Liver (tissue), 9 donors: ENCODE data around the gene CFAP61. TPM values are rescaled to one million over a fixed set of nuclear protein-coding genes. Genes with fewer than 3 reads are reported as not detected.

ENCODE experiments used
- DNase-seq: peaks from one replicate; pipeline ENCODE4 v3.0.0-alpha.2; 2017; ENCODE audit warnings: low spot score
- H3K27ac ChIP-seq, 2 donors: one replicate each; pipeline ENCODE4 v1.7.0; 2013; ENCODE audit warnings: inconsistent platforms in 2 of 2, low read length in 2 of 2, control low read depth in 1 of 2, low read depth in 1 of 2, mild to moderate bottlenecking in 1 of 2
- H3K27me3 ChIP-seq, 4 donors: one replicate each; pipeline versions ENCODE4 v1.6.1 to v1.7.0; 2013; ENCODE audit warnings: low read length in 3 of 4, inconsistent platforms in 1 of 4, mild to moderate bottlenecking in 1 of 4, moderate library complexity in 1 of 4; ENCODE audit not compliant: control insufficient read depth in 4 of 4, insufficient read depth in 4 of 4
- H3K36me3 ChIP-seq, 4 donors: one replicate each; pipeline versions ENCODE4 v1.6.1 to v1.7.0; 2013; ENCODE audit warnings: low read length in 3 of 4, mild to moderate bottlenecking in 3 of 4, low read depth in 1 of 4, moderate library complexity in 1 of 4; ENCODE audit not compliant: control insufficient read depth in 4 of 4, insufficient read depth in 3 of 4
- H3K4me1 ChIP-seq, 4 donors: one replicate each; pipeline versions ENCODE4 v1.6.1 to v1.7.0; 2013; ENCODE audit warnings: low read length in 3 of 4, mild to moderate bottlenecking in 3 of 4, moderate library complexity in 1 of 4; ENCODE audit not compliant: control insufficient read depth in 4 of 4, insufficient read depth in 4 of 4
- H3K4me3 ChIP-seq, 3 donors: one replicate each; pipeline versions ENCODE4 v1.6.1 to v1.7.0; 2013; ENCODE audit warnings: low read length in 3 of 3, control low read depth in 1 of 3, low read depth in 1 of 3, mild to moderate bottlenecking in 1 of 3
- H3K9ac ChIP-seq, 2 donors: one replicate each; pipeline ENCODE4 v1.7.0; 2013; ENCODE audit warnings: low read length in 2 of 2, mild to moderate bottlenecking in 2 of 2, moderate library complexity in 2 of 2, control low read depth in 1 of 2, low read depth in 1 of 2
- H3K9me3 ChIP-seq, 4 donors: one replicate each; pipeline versions ENCODE4 v1.6.1 to v1.7.0; 2013; ENCODE audit warnings: low read length in 3 of 4; ENCODE audit not compliant: control insufficient read depth in 4 of 4
- EGR1 ChIP-seq, 2 donors: IDR thresholded peaks; 2 replicates each; pipeline ENCODE4 v1.6.1; 2016 to 2018; ENCODE audit warnings: antibody characterized with exemption in 2 of 2, low read depth in 2 of 2
- FOXA2 ChIP-seq: IDR thresholded peaks from 2 replicates; pipeline ENCODE4 v1.6.1; 2016; ENCODE audit warnings: antibody characterized with exemption
- HNF4A ChIP-seq, 2 donors: conservative IDR thresholded peaks; 2 replicates each; pipeline ENCODE4 v1.6.1; 2016; ENCODE audit warnings: antibody characterized with exemption in 2 of 2, mild to moderate bottlenecking in 2 of 2
- HNF4G ChIP-seq: IDR thresholded peaks from 2 replicates; pipeline ENCODE4 v1.6.1; 2016; ENCODE audit warnings: antibody characterized with exemption
- JUND ChIP-seq, 2 donors: IDR thresholded peaks; 2 replicates each; pipeline ENCODE4 v1.6.1; 2016; ENCODE audit warnings: antibody characterized with exemption in 2 of 2
- RAD21 ChIP-seq, 2 donors: IDR thresholded peaks; 2 replicates each; pipeline ENCODE4 v1.6.1; 2016; ENCODE audit warnings: antibody characterized with exemption in 2 of 2, mild to moderate bottlenecking in 2 of 2
- RXRA ChIP-seq, 2 donors: IDR thresholded peaks; 2 replicates each; pipeline ENCODE4 v1.6.1; 2017 to 2018; ENCODE audit warnings: antibody characterized with exemption in 2 of 2, mild to moderate bottlenecking in 1 of 2
- SP1 ChIP-seq: IDR thresholded peaks from 2 replicates; pipeline ENCODE4 v1.6.1; 2018; ENCODE audit warnings: antibody characterized with exemption, mild to moderate bottlenecking
- TAF1 ChIP-seq: conservative IDR thresholded peaks from 2 replicates; pipeline ENCODE4 v1.6.1; 2016; ENCODE audit warnings: antibody characterized with exemption, mild to moderate bottlenecking
- YY1 ChIP-seq: IDR thresholded peaks from 2 replicates; pipeline ENCODE4 v1.6.1; 2016; ENCODE audit warnings: antibody characterized with exemption, mild to moderate bottlenecking
- WGBS: extraction: QIAGEN DNeasy Blood & Tissue Kit; methylation state at CpG from one replicate; pipeline ENCODE4 v1.1.7; 2013; 5-methylcytosine and 5-hydroxymethylcytosine counted together
- polyA plus RNA-seq, 2 donors: library from polyadenylated mRNA; stranded (reverse) in 1 of 2; unstranded in 1 of 2; fragments of 200-250 nt in 1 of 2; fragments of >200 nt in 1 of 2; fragmentation: Nextera tagmentation in 1 of 2; extraction: Ambion mirVana in 1 of 2; gene quantifications; one replicate each; pipeline versions ENCODE4 v1.2.1 to v1.2.3, GENCODE V29; 2013 to 2015
- total RNA-seq, 2 donors: library from RNA; depleted of rRNA; stranded (reverse); fragments of >200 nt; gene quantifications; one replicate each; pipeline ENCODE4 v1.2.3, GENCODE V29; 2014
- TF ChIP-seq, protein P1 (sequence below): IDR thresholded peaks from 2 replicates; pipeline ENCODE4 v1.6.1; 2016; ENCODE audit warnings: antibody characterized with exemption
- TF ChIP-seq, protein P2 (sequence below): IDR thresholded peaks from 2 replicates; pipeline ENCODE4 v1.6.1; 2016; ENCODE audit warnings: antibody characterized with exemption
- TF ChIP-seq, protein P3 (sequence below): IDR thresholded peaks from 2 replicates; pipeline ENCODE4 v1.6.1; 2016; ENCODE audit warnings: antibody characterized with exemption, mild to moderate bottlenecking
- TF ChIP-seq, protein P4 (sequence below): IDR thresholded peaks from 2 replicates; pipeline ENCODE4 v1.6.1; 2016; ENCODE audit warnings: antibody characterized with exemption
- donor health status: healthy.
- donor health status: healthy.
- donor health status: healthy.
- donor health status: healthy.
- donor health status: healthy.

CFAP61 gene
- total and polyA plus RNA-seq, 4 donors, result 0.05 TPM; not detected in 3

DNA sequence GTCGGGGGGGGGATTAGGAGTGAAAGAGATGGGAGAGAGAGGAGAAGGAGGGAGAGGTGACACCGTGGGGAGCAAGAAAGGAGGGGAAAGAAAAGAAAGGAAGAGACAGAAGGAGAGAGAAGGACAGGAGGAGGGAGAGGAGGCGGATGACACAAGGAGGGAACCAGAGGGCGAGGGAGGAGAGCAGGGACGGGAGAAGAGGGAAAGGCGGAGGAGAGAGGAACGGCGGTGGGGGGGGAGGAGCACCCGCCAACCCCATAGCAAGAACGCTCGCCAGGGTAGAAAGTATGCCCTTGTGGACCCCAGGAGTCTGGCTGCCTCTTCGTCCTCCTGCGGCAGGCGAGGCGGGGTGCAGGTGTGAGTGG, 311.1 kb downstream of the CFAP61 start:
- TF ChIP-seq, protein P1, sequence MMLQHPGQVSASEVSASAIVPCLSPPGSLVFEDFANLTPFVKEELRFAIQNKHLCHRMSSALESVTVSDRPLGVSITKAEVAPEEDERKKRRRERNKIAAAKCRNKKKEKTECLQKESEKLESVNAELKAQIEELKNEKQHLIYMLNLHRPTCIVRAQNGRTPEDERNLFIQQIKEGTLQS, result no peak
- TF ChIP-seq TAF1 (no peak), JUND (IDR thresholded peaks at IDR 0.05) (no peak), SP1 (no peak), YY1 (no peak), RAD21 (IDR thresholded peaks at IDR 0.05) (no peak), HNF4G (no peak), RXRA (IDR thresholded peaks at IDR 0.05) (no peak), EGR1 (IDR thresholded peaks at IDR 0.05; ENCODE audit: low read depth in 2 of 2) (no peak), FOXA2 (no peak), HNF4A (conservative IDR thresholded peaks at IDR 0.05) (no peak)
- TF ChIP-seq, protein P2, sequence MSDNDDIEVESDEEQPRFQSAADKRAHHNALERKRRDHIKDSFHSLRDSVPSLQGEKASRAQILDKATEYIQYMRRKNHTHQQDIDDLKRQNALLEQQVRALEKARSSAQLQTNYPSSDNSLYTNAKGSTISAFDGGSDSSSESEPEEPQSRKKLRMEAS, result no peak
- H3K9me3 ChIP-seq, result no peaks in the 10 kb centered on the region
- H3K27ac ChIP-seq, result no peak overlapping the region
- DNase-seq, result no peak
- H3K4me3 ChIP-seq, result no peak overlapping the region
- H3K9ac ChIP-seq, result no peak overlapping the region
- peaks cover 2 to 30% (median 19%) of the 10 kb centered on the region in 4 donors for H3K27me3 ChIP-seq
- no peaks in the 10 kb centered on the region for H3K36me3 ChIP-seq
- 6% methylated on average over 15 of the region's 15 CpGs for WGBS
- H3K4me1 ChIP-seq, result peaks cover 11 to 30% (median 18%) of the 10 kb centered on the region in 4 donors

DNA sequence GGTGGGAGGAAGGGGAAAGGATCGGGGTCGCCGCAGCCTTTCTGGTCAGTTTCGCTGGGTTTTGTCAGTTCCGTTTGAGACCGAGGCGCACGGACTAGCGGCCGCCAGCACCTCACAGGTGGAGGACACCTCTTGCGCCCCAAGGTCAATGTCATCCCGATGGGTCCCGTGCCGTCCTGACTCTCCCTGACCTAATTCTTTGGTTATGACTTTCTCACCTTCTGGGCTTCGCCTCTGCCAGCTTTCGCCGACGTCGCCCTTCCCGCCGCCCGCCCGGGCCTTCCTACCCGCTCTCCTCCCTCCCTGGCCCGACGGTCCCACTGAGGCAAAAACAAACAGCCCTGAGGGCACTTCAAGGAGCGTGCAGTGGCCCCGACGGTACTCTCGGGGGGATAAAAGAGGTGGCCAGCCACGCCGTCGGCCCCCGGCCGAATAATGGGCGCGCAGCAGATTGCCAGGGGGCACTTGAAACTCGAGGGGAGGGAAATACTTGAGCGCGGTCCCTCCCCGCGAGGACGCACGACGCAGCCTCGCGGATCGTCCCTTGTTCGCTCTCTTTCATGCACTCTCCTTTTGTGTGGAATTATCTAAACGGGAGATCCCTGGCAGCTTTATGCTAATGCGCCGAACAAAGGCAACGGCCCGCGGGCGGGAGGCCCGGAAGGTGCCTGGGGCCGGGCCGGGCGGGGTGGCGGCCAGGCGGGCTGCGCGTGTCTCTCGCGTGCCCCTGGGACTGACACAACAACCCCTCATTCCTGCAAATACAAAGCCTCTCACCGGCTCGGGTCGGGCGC, 311.7 kb downstream of the CFAP61 start:
- Histone ChIP-seq H3K9ac (no peak overlapping the region), H3K4me1 (peaks cover 17 to 36% (median 22%) of the 10 kb centered on the region in 4 donors), H3K4me3 (no peak overlapping the region), H3K9me3 (no peaks in the 10 kb centered on the region), H3K36me3 (no peaks in the 10 kb centered on the region), H3K27ac (no peak overlapping the region), H3K27me3 (peaks cover 0 to 35% (median 17%) of the 10 kb centered on the region in 4 donors)
- TF ChIP-seq HNF4A (conservative IDR thresholded peaks at IDR 0.05) (no peak), FOXA2 (no peak)
- TF ChIP-seq, protein P3, sequence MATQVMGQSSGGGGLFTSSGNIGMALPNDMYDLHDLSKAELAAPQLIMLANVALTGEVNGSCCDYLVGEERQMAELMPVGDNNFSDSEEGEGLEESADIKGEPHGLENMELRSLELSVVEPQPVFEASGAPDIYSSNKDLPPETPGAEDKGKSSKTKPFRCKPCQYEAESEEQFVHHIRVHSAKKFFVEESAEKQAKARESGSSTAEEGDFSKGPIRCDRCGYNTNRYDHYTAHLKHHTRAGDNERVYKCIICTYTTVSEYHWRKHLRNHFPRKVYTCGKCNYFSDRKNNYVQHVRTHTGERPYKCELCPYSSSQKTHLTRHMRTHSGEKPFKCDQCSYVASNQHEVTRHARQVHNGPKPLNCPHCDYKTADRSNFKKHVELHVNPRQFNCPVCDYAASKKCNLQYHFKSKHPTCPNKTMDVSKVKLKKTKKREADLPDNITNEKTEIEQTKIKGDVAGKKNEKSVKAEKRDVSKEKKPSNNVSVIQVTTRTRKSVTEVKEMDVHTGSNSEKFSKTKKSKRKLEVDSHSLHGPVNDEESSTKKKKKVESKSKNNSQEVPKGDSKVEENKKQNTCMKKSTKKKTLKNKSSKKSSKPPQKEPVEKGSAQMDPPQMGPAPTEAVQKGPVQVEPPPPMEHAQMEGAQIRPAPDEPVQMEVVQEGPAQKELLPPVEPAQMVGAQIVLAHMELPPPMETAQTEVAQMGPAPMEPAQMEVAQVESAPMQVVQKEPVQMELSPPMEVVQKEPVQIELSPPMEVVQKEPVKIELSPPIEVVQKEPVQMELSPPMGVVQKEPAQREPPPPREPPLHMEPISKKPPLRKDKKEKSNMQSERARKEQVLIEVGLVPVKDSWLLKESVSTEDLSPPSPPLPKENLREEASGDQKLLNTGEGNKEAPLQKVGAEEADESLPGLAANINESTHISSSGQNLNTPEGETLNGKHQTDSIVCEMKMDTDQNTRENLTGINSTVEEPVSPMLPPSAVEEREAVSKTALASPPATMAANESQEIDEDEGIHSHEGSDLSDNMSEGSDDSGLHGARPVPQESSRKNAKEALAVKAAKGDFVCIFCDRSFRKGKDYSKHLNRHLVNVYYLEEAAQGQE, result no peak
- TF ChIP-seq, protein P4, sequence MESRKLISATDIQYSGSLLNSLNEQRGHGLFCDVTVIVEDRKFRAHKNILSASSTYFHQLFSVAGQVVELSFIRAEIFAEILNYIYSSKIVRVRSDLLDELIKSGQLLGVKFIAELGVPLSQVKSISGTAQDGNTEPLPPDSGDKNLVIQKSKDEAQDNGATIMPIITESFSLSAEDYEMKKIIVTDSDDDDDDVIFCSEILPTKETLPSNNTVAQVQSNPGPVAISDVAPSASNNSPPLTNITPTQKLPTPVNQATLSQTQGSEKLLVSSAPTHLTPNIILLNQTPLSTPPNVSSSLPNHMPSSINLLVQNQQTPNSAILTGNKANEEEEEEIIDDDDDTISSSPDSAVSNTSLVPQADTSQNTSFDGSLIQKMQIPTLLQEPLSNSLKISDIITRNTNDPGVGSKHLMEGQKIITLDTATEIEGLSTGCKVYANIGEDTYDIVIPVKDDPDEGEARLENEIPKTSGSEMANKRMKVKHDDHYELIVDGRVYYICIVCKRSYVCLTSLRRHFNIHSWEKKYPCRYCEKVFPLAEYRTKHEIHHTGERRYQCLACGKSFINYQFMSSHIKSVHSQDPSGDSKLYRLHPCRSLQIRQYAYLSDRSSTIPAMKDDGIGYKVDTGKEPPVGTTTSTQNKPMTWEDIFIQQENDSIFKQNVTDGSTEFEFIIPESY, result no peak
- TF ChIP-seq, protein P2, result no peak
- 3% methylated on average over 70 of the region's 70 CpGs for WGBS
- no peak for DNase-seq
